HG03025 (cell line): ENCODE data around the gene SND1.

Experiments
- ATAC-seq: cut with Tn5 transposase; IDR thresholded peaks from one replicate; pipeline ENCODE4 v1.9.1; 2021; ENCODE audit warnings: mild to moderate bottlenecking, moderate library complexity; ENCODE audit not compliant: unreplicated experiment, low FRiP score

The SND1 gene

DNA sequence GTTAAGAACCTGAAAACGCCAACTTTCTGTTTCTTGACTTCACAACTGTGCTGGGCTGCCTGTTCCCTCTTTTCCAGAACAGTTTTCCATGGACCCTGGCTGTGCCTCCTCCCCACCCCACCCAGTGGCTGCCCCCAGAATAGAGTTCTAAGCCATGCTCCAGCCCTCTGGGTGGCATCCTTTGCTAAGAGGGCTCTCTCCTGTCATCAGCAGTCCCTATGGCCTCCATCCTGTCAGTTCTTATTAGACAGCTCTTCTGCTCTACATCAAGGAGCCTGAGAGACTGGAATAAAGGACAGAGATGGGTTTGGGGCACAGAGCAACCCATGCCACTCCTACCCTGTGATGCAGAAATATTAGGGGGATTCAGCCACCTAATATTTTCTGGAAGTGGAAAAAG lies 393.2 kb downstream of the SND1 start:
- ATAC-seq, result no peak

- no peak for ATAC-seq
Measured at GRCh38 chr7:128045766-128046165, 393.8 kb downstream of the SND1 start.

DNA sequence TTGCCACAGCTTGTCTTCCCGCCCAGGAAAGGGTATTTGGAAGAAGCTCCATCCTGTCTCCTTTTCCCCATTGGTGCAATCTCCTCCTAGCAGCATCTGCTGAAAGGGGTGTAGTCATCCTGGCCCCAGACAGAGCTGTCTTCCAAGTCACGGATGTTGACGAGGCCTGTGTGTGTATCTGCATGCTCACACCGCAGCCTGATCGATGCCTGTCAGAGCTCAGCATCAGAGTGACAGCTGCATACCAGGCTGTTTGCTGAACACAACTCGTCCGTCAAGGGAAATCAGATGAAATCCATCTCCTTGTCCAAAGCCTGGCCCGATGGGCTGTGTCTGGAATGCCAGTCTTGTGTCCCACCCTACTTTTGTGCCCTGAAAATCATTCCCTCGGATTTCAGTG lies 400.4 kb downstream of the SND1 start:
- no peak for ATAC-seq

DNA sequence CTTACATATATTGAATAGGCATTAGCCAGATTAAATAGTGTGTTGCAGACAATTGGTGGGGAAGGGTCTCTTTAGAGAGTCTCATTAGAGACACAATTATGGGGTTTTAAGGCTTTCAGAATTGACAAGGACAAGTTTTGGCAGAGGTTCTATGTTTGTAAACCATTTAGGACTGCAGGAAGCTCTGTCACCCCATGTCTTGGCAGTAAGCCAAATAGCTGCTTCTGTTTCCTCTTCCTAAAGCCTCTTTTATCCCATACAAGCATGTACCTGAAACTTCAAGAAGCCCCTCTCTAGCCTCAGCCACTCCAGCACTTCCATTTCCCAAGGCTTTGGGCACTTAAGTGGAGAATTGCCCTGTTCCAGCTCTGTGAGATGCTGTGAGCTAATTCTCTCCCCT lies 401.0 kb downstream of the SND1 start:
- no peak for ATAC-seq

GRCh38 chr7:128053991-128054390 lies 402.0 kb downstream of the SND1 start:
- ATAC-seq, result no peak

GRCh38 chr7:128054511-128054910 lies 402.5 kb downstream of the SND1 start:
- ATAC-seq, result no peak

GRCh38 chr7:128055637-128056036 lies 403.6 kb downstream of the SND1 start:
- ATAC-seq, result no peak

GRCh38 chr7:128056901-128057300 lies 404.9 kb downstream of the SND1 start:
- no peak for ATAC-seq

DNA sequence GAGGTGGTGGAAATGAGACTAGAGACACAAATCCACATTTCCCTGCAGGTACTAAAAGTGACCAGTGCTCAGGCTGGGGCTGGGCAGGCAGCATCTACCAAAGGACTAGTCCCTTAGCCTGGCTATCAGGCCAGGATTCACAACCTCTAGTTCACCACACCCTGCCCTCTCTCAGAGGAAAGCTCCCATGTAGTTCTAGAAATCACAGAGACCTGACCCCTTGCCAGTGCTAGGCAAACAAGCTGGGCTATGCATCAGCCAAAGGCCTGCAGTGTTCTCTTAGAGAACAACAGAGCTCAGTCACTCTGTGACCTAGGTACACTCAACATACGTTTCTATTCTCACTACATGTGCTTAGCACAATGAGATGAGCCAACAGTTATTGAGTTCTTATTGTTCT lies 405.9 kb downstream of the SND1 start:
- no peak for ATAC-seq

- ATAC-seq, result no peak
Measured at GRCh38 chr7:128059143-128059988, 407.4 kb downstream of the SND1 start.

- ATAC-seq, result no peak
Measured at GRCh38 chr7:128060018-128060417, 408.0 kb downstream of the SND1 start.

DNA sequence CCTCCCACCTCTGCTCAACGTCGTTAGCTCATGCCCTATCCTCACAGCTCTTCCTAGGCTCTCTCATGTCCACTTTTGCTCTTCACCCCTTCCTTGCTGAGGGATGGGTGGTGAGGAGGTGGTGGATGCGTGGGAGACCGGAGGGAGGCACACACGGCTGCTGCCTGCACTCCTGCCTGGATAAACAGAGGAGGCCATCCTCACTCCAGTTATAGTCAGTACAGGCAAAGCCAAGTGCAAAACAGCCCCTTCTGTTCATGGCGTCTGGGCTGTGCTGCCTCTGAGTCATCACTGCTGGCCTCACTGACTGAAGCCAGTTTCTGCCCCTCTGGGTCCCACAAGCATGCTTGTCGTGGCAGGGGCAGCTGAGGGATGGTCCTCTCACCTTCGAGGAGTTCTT lies 411.1 kb downstream of the SND1 start:
- no peak for ATAC-seq

DNA sequence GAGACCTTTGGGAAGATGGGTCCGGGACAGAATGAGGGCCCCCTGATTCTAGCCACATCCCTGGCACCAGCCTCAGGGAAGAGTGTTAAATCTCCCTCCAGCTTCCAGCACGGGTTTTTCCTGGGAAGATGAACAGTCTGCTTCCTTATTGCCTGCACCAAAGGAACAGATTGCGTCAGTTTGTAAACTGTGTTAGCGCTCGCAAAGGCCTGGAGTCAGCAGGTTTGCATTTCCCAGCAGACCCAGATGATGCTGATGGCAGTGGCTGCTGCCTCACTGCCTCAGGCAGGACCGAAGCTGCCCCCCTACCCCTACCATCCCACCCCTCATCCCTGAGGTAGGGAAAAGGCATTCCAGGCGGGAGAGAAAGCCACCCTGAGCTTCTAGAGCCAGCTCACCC lies 413.9 kb downstream of the SND1 start:
- no peak for ATAC-seq

- ATAC-seq, result no peak
Measured at GRCh38 chr7:128066395-128066794, 414.4 kb downstream of the SND1 start.

GRCh38 chr7:128066858-128067257 lies 414.9 kb downstream of the SND1 start:
- ATAC-seq, result no peak

DNA sequence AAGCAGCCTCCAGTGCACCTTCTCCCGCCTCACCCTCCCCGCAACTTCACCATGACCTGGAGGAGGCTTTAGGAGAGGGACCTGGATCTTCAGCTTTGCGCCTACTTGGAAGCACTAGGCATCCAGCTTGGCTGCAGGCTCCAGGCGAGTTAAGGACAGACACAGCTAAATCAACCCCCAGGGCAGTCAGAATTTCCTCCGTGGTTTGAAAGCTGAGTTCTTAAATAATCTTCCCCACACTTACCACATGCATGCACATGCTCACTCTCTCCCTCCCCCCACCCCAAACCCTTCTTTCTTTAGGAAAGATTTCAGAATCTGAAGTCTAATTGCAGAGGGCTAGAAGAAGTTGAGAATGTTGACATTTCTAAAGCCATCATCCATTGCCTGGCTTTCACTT lies 416.0 kb downstream of the SND1 start:
- ATAC-seq, result no peak

- no peak for ATAC-seq
Measured at GRCh38 chr7:128068785-128069184, 416.8 kb downstream of the SND1 start.

DNA sequence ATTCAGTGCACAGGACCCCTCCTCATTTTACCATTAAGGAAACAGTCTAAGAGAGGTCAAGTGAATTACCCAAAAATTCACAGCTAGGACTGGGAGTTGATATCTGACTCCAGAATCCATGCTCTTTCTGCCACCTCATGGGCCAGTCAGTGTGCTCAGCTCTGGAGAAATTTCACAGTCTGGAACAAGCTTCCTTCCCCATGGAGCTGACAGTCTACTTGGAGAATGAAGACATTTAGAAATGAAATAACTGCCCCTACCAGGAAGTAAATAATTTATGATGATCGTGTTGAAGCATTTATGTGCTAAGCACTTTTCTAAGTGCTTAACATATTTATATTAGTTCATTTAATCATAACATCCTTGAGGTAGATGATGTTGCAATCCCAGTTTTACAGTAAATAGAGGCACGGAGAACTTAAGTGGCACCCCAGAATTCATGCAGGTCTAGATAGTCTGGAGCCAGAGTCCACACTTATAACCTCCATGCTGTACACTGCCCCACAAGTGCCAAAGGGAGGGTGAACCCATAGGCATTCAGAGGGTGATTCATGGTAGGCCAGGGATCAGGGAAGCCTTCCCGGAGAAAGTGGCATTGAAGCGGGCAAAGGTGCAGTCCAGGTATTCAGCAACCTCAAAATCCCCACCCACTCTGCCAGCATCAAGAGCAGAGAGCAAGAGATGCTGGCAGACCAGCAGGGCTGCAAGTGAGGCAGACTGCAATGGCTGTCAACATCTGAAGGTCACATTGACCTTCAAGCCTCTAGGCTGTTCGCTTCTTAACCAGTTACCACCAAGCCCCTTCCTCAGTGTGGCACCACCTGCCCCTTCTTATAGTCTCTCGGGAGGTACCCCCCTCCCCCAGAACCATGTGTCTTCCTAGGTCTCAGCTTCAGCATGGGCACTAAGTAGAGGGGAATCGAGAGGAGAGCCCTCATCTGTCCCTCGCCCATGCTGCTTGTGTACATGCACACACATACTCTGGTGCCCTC lies 417.7 kb downstream of the SND1 start:
- no peak for ATAC-seq

DNA sequence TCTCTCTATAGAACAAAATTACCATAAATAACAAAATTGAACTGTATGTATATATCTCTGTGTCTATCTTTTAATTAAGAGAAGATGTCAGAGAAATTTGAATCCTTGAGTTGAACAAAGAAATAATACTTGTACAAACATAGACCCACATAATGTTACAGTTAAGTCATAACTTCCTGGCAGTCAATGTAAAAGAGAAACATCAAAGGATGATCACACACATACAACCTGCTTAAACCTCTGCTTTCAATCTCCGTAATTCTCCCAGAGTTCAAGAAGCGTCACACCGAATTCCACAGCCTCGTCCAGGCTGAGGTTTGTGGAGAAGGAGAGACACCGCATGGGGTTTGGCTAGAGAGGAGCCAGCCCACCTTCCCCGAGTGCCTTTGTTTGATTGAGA lies 419.4 kb downstream of the SND1 start:
- ATAC-seq, result no peak

- ATAC-seq, result no peak
Measured at GRCh38 chr7:128071801-128072200, 419.8 kb downstream of the SND1 start.

DNA sequence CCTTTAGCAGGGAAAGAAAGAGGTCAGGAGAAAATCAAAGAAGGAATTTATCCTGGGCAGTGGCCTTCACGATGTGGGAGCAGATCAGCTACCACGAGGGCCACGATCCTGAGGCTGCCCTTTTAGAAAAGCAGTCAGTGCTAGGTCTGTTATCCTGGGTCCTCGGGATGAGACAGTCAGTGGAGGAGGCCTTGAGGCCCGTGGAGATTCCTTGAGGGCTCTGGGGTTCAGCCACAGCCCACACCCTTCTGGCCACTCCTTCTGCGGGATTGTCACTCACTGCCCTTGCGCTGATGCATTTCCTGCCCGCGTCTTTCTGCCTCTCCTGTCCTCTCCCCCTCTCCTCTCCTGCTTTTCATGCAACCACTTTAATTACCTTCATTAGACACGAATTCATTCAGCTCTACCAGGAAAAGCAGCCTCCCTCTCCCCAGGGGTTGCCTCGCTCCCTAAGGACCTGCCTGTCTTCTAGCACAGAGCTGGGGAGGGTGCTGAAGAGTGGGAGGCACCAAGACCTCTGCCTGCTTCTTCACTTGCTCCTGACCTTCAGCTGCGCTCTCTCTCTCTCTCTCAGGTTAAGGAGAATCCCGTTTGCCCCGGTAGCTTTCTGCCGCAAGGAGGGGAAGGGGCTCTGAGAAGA lies 421.8 kb downstream of the SND1 start:
- ATAC-seq, result no peak
